Thyroid gland (tissue), 4 donors: ENCODE results near the gene FADS1.

Experiments
- CTCF ChIP-seq, 6 experiments: fragments of 200-600 bp in 3 of 6; fragments of 450-650 bp in 3 of 6; sonication (generic) in 3 of 6; IDR thresholded peaks; one replicate each; pipeline ENCODE4 v1.5.1; 2016 to 2019; ENCODE audit warnings: antibody characterized with exemption in 6 of 6, mild to moderate bottlenecking in 2 of 6, inconsistent platforms in 1 of 6, moderate library complexity in 1 of 6
- POLR2A ChIP-seq, 2 donors: fragments of 450-650 bp; IDR thresholded peaks; one replicate each; pipeline ENCODE4 v1.6.1; 2017; ENCODE audit warnings: antibody characterized with exemption in 2 of 2, mild to moderate bottlenecking in 2 of 2, moderate library complexity in 1 of 2

- TF ChIP-seq CTCF (IDR thresholded peaks at IDR 0.05) (no peak), POLR2A (IDR thresholded peaks at IDR 0.05) (no peak)
Measured at GRCh38 chr11:61793083-61793828, 23.5 kb downstream of the FADS1 start.
